HG02885 (cell line): ENCODE data around the gene TWNK.

ENCODE experiments used
- ATAC-seq: cut with Tn5 transposase; IDR thresholded peaks from one replicate; pipeline ENCODE4 v1.9.1; 2021; ENCODE audit warnings: mild to moderate bottlenecking; ENCODE audit not compliant: unreplicated experiment, poor library complexity

The TWNK gene

GRCh38 chr10:100986952-100987684 is at the start of gene TWNK, which contains the start of gene MRPL43:
TSS of gene TWNK (plus strand) at chr10:100987543. CDS start at chr10:100988211, 668 bp downstream.
TSS of gene MRPL43 (minus strand) at chr10:100987497. CDS start at chr10:100987443, 54 bp downstream.
- peak; percentile 85 for ATAC-seq

DNA sequence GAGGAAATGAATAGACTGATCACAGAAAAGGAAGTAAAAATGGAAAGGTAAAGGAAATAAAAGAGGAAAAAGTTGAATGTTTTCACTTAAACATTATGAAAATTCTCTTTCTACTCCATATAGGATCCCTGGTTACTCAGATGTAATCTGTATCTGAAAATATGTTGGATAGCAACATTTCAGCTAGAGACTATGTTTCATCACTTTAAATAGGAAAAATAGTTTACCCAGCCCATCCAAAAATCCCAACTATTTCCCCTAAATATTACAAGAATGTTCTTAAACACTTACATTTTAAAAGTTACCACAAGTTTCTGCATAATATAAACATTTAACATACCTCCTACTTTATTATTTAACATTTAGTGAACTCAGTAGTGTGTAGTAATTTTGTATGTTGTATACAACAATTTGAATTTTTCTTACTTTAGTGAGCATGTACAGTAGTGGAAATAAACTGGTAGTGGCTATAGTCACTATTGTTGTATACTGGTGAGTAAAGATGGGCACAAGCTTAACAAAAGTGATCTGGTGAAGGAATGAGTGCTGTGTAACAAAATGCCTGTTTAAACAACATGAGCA is 47.5 kb upstream of the TWNK start:
- no peak for ATAC-seq

DNA sequence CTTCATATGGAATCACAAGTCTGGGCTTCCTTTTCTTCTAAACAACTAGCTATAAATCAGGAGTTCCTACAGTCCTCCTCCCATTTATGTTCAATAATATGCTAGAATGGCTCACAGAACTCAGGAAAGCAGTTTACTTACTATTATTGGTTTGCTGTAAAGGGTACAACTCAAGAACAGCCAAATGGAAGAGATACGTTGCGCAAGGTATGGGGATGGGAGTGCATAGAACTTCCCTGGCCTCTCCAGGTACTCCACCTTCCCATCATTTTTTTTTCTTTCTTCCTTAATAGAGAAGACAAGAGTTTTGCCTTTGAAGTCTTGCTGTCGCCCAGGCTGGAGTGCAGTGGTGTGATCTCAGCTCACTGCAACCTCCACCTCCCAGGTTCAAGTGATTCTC is 45.1 kb upstream of the TWNK start:
- no peak for ATAC-seq

GRCh38 chr10:100943508-100943907 is 43.8 kb upstream of the TWNK start:
- ATAC-seq, result no peak

DNA sequence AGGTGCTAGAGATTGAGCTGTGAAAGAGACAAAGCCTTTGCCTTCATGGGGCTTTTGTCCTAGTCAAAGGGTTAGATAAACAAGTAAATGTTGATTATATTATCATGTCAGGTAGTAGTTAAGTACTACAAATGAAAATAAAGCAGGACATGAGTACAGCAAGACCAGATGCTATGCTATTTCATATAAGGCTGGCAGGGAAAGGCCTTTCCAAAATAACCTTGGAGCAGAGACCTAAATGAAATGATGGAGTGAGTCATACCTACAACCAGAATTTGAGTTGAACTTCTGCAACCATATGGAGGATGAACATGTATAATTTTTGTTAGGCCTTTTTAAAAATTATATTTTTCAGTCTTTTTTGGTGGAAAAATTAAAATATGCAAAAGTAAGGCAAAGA is 41.6 kb upstream of the TWNK start:
- no peak for ATAC-seq

DNA sequence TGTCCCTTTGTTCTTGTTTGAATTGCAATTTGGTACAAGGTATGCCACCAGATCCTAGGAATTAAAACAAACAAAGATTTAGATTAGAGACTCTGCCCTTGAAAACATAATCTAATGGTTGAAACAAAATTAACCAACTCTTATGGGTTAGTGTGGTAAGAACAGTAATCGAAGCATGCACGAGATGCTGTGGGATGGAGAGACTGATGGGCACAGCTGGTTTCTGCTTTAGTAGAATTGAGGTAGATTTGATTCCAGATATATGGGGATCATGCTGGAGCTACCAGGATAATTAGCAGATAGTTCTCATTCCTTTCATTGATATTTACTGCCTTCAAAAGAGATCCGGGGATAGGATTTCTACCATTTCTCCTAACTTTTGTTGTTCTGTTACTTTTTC is 38.4 kb upstream of the TWNK start:
- no peak for ATAC-seq

DNA sequence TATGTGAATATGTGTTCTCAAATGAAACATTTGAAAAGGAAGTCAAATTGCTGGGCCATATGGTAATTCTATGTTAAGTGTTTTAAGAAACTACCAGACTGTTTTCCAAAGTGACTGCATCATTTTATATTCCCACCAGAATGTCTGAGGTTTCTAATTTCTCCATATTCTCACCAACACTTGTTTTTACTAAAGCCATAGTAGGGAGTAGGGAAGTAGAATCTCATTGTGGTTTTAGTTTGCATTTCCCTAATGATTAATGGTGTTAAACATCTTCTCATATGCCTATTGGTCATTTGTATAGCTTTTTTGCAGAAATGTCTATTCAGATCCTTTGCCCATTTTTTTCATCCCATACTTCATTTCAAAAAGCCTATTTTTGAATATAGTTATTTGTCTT is 27.1 kb upstream of the TWNK start:
- no peak for ATAC-seq

- no peak for ATAC-seq
These were observed 24.8 kb upstream of the TWNK start for GRCh38 chr10:100962351-100963080.

GRCh38 chr10:100963826-100964225 is 23.5 kb upstream of the TWNK start:
- ATAC-seq, result no peak

DNA sequence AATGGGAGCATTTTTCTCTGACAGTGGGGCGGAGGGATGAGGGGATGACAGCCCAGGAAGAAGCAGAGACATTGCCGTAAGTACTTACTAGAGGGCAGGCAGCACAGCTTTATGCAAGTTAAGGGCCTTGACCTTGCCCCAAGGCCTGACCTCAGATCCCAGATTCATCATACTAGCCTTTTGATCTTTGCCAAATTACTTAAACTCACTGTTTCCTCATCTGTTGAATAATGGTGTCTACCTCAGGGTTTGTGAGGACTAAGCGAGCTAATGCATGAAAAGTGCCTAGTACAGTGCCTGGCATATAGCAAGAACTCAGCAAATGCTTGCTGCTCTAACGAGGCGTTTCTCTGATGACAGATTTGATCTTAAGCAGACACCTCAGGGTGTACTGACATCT is 21.5 kb upstream of the TWNK start:
- no peak for ATAC-seq

GRCh38 chr10:100966887-100967286 is 20.5 kb upstream of the TWNK start:
- no peak for ATAC-seq

- ATAC-seq, result no peak
These were observed 20.0 kb upstream of the TWNK start for GRCh38 chr10:100967332-100967731.

DNA sequence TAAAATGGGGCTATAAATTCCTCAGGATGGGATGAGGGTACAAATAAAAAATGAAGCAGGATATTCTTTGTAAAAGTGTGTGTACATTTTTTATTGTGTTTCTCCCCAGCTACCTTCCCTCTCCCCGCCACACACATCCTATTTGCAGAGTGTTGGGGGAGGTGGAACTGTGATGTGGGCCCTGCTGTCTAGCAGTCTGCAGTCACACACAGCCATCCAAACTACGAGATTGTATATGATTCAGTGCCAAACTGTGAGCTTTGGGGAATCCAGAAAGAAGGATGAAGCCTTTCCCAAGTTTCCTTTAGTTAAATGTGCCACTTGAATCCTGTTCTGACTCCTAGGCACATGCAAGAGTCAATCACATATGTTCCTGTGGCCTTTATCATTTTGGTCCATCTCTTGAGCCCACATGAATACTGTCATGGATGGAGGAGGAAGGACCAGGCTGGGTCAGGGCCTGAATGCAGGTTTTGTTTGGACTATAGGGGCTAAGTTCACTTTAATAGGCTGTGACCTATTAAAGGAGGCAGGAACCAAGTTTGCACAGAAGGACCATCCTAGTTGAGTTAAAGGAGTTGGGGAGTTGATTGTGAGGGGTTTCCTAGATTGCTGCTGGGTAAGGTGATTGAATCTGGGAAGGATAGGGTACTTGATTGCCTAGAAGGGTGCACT is 19.1 kb upstream of the TWNK start:
- ATAC-seq, result no peak

GRCh38 chr10:100968863-100969186 is 18.5 kb upstream of the TWNK start:
- no peak for ATAC-seq

DNA sequence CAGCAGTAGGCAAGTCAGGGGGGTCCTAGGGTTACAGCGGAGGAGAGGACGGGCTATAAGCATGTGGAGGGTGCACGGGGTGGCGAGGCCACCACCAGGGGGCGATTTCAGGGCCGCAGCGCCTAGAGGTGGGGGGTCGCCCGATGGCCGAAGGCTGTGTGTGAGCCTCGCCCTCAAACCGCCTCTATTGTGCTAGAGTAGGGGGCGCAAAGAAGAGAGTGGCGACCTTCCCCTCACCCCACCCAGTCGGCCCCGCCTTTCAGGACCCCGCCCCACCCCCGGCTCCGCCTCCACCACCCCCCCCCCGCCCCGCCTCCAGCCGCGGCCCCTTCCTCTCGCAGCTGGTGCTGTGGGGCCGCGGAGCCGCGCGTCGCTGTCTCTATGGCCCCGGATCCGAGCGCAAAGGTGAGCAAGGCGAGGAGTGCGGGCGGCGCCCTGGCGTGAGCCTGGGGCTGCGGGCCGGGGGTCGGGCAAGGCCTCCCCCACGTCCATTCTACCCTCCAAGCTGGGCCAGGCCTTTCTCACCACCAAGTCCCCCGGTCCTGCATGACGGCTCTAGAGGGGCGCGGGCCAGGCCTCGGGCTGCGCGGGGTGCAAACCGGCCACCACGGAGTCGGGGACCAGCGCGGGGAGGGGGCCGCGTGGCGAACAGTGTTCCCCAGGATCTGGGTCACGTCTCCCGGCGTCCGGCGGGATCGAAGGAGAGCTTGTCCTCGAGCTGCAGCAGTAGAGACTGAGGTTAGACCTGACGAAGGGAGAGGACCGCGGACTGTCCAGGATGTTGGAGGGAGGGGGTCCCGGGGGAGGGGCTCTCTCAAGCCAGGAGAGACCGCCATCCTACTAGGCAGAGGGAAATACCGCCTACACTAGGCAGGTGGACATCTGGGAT is 17.9 kb upstream of the TWNK start, which contains the start of gene SEMA4G:
SEMA4G (plus strand) TSS at position 318 of the 889 bp plus-strand sequence. CDS start 3,409 bp downstream, outside the sequence.
- ATAC-seq, result no peak

DNA sequence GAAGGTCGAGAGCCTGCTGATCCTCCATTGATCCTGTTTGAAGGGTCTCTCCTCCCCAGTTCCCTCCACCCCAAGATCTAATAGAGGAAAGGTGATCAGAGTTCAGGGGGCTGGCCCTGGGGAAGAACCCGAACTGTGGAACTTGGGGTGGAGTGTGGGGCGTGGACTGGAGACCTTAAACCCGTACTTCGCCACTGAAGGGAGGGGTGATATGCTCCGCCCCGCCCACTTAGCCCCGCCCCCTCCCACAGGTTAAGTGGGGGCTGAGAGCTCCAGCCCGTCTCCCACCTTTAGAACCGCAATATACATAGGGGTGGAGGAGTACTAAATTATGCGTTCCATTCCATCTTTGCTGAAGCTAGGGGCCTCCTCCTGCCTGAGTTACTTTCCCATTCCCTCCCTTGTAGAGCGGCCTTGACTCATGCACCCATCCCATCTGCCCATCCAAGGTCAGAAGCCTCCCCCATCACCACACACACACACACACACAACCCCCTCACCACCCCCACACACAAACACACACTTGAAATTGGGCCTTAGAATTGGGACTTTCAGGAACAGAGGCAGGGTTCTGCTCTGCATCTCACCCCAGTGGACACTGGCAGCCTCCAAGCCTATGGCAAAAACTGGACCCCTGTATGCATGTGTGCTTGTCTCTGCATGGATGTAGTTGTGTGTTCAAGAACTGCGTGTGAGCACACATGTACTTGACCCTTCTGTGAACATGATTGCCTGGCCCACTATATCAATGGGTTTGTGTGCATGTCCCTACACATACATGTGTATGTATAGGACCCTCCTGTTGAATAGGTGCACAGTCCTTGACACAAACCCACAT is 17.0 kb upstream of the TWNK start:
- no peak for ATAC-seq

GRCh38 chr10:100970914-100971811 is 16.2 kb upstream of the TWNK start:
- no peak for ATAC-seq
